Stimulated activated memory B cell treated with anti-CD40 and anti-IgM and Interleukin-4, amounts not matched to agents 10 μg/mL and 1 μg/mL and 100 μg/mL, for 72 hours (primary cell): ENCODE data around the gene TULP1.
"Not testable (repeated sequence)": the region's sequence is repeated elsewhere in the genome, so short reads cannot be mapped to it uniquely, and the experiment has no call there.

Experiments used
- ATAC-seq: fragments of 150-1000 bp; cut with Tn5 transposase; 2 replicates; pipeline ENCODE4 v1.10.0; 2021
- H3K27ac Mint-ChIP-seq: one replicate; pipeline ENCODE4 v1.8.0; 2022; ENCODE audit warnings: mild to moderate bottlenecking, mixed read lengths
- H3K27me3 Mint-ChIP-seq: one replicate; pipeline ENCODE4 v1.8.0; 2022; ENCODE audit warnings: mixed read lengths
- H3K36me3 Mint-ChIP-seq: one replicate; pipeline ENCODE4 v1.8.0; 2022; ENCODE audit warnings: mixed read lengths
- H3K4me1 Mint-ChIP-seq: one replicate; pipeline ENCODE4 v1.8.0; 2022; ENCODE audit warnings: mixed read lengths
- H3K4me3 Mint-ChIP-seq: one replicate; pipeline ENCODE4 v1.8.0; 2022; ENCODE audit warnings: mild to moderate bottlenecking, moderate library complexity, mixed read lengths
- H3K9me3 Mint-ChIP-seq: one replicate; pipeline ENCODE4 v1.8.0; 2022; ENCODE audit warnings: mixed read lengths

The TULP1 gene

GRCh38 chr6:35534407-35535170 lies 21.9 kb upstream of the TULP1 start:
- Mint-ChIP-seq H3K4me3 (no peak overlapping the region), H3K27me3 (peaks cover 47% of the 10 kb centered on the region), H3K36me3 (no peaks in the 10 kb centered on the region), H3K4me1 (no peaks in the 10 kb centered on the region), H3K27ac (no peak overlapping the region), H3K9me3 (no peaks in the 10 kb centered on the region)
- ATAC-seq, result no peak

- no peaks in the 10 kb centered on the region for H3K9me3 Mint-ChIP-seq
- H3K4me3 Mint-ChIP-seq, result no peak overlapping the region
- no peak overlapping the region for H3K27ac Mint-ChIP-seq
- no peak for ATAC-seq
- no peaks in the 10 kb centered on the region for H3K36me3 Mint-ChIP-seq
- H3K27me3 Mint-ChIP-seq, result peaks cover 47% of the 10 kb centered on the region
- H3K4me1 Mint-ChIP-seq, result no peaks in the 10 kb centered on the region
Measured at GRCh38 chr6:35533981-35534380, 21.3 kb upstream of the TULP1 start.

GRCh38 chr6:35532126-35532525 lies 19.4 kb upstream of the TULP1 start:
- no peak for ATAC-seq
- Mint-ChIP-seq H3K4me3 (no peak overlapping the region), H3K4me1 (no peaks in the 10 kb centered on the region), H3K27me3 (peaks cover 47% of the 10 kb centered on the region), H3K27ac (no peak overlapping the region), H3K36me3 (no peaks in the 10 kb centered on the region), H3K9me3 (no peaks in the 10 kb centered on the region)

DNA sequence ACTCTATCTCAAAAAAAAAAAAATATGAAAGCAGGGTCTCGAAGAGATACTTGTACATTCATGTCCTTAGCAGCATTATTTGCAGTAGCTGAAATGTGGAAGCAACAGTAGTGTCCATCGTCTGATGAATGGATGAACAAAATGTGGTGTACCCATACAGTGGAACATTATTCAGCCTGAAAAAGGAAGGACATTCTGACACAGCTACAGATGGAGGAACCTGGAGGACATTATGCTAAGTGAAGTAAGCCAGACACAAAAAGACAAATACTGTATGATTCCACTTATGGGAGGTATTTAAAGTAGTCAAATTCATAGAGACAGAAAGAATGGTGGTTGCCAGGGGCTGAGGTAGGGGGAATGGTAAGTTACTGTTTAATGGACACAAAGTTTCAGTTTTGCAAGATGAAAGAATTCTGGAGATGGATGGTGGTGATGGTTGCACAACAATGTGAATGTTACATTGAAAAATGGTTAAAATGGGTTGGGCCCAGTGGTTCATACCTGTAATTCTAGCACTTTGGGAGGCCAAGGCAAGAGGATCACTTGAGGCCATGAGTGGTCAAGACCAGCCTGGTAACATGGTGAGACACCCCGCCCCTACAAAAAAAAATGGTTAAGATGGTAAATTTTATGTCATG lies 11.8 kb upstream of the TULP1 start:
- Mint-ChIP-seq H3K4me3 (no peak overlapping the region), H3K9me3 (no peaks in the 10 kb centered on the region), H3K27me3 (peaks cover 14% of the 10 kb centered on the region), H3K4me1 (no peaks in the 10 kb centered on the region), H3K27ac (no peak overlapping the region), H3K36me3 (no peaks in the 10 kb centered on the region)
- ATAC-seq, result no peak

GRCh38 chr6:35522660-35523658 lies 10.3 kb upstream of the TULP1 start:
- Mint-ChIP-seq H3K27ac (no peak overlapping the region), H3K4me1 (no peaks in the 10 kb centered on the region), H3K27me3 (peaks cover 18% of the 10 kb centered on the region), H3K9me3 (no peaks in the 10 kb centered on the region), H3K4me3 (peak overlapping the region; percentile 52), H3K36me3 (no peaks in the 10 kb centered on the region)
- ATAC-seq, result peak; percentile 77

GRCh38 chr6:35522151-35522550 lies 9.5 kb upstream of the TULP1 start:
- Mint-ChIP-seq H3K4me3 (no peak overlapping the region), H3K9me3 (no peaks in the 10 kb centered on the region), H3K27me3 (peaks cover 18% of the 10 kb centered on the region), H3K4me1 (no peaks in the 10 kb centered on the region), H3K27ac (no peak overlapping the region), H3K36me3 (no peaks in the 10 kb centered on the region)
- ATAC-seq, result no peak

DNA sequence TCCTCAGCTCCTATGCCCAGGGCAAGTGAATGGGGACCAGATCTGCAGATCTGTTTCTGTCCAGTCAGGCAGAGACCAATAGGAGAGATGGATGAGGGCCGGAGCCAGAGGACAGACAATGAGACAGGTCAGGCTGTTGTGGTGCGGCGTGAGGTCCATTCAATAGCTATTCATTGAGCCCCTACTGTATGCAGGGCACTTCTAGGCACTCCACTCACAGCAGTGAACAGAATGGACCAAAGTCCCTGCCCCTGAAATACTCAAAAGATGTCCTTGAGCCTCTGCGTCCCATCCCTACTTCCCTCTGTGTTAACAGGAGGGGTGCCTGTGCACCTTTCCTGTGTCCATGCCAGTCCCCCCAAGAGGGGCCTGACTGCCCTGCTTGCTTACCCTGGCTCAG lies 8.5 kb upstream of the TULP1 start:
- Mint-ChIP-seq H3K4me1 (no peaks in the 10 kb centered on the region), H3K27ac (no peak overlapping the region), H3K27me3 (peaks cover 18% of the 10 kb centered on the region), H3K36me3 (no peaks in the 10 kb centered on the region), H3K9me3 (no peaks in the 10 kb centered on the region), H3K4me3 (no peak overlapping the region)
- no peak for ATAC-seq

- ATAC-seq, result no peak
- no peaks in the 10 kb centered on the region for H3K9me3 Mint-ChIP-seq
- no peak overlapping the region for H3K27ac Mint-ChIP-seq
- H3K4me1 Mint-ChIP-seq, result no peaks in the 10 kb centered on the region
- H3K4me3 Mint-ChIP-seq, result no peak overlapping the region
- no peaks in the 10 kb centered on the region for H3K36me3 Mint-ChIP-seq
- H3K27me3 Mint-ChIP-seq, result peaks cover 24% of the 10 kb centered on the region
Measured at GRCh38 chr6:35519313-35520015, 6.8 kb upstream of the TULP1 start.

GRCh38 chr6:35518566-35519312 lies 6.0 kb upstream of the TULP1 start:
- no peaks in the 10 kb centered on the region for H3K36me3 Mint-ChIP-seq
- H3K4me1 Mint-ChIP-seq, result no peaks in the 10 kb centered on the region
- H3K4me3 Mint-ChIP-seq, result no peak overlapping the region
- H3K27ac Mint-ChIP-seq, result no peak overlapping the region
- no peaks in the 10 kb centered on the region for H3K9me3 Mint-ChIP-seq
- no peak for ATAC-seq
- H3K27me3 Mint-ChIP-seq, result peaks cover 31% of the 10 kb centered on the region

DNA sequence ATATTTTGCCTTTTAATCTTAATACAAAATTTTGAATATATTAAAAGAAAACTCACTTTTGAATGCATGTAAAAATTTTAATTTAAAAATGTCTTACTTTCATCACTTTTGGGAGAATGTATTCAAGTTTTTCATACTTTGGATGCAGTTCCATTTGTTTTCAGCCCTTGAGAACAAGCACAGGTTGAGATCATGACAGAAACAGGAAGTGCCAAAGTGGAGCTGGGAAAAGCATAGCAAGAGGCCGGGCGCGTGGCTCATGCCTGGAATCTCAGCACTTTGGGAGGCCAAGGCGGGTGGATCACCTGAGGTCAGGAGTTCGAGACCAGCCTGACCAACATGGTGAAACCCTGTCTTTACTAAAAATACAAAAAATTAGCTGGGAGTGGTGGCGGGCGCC lies 5.3 kb upstream of the TULP1 start:
- H3K27me3 Mint-ChIP-seq, result peaks cover 36% of the 10 kb centered on the region
- H3K27ac Mint-ChIP-seq, H3K4me3 Mint-ChIP-seq, ATAC-seq, H3K4me1 Mint-ChIP-seq, H3K36me3 Mint-ChIP-seq, H3K9me3 Mint-ChIP-seq: not testable (repeated sequence)

DNA sequence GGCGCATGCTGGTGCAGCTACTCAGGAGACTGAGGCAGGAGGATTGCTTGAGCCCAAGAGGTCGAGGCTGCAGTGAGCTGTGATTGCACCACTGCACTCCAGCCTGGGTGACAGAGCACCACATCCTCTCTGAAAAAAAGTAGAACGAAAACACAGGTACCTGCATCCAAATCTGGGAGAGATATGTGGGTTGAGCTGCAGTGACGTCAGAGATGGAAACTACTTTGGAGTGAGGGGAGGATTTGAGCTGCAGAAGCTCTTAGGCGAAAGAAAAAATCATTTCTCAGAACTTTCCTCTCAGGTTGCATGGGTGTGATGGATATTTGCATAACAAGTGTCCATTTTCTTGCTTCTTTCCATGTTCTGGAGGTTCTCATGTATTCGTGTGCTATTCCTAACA lies 4.0 kb upstream of the TULP1 start:
- H3K4me1 Mint-ChIP-seq, result peaks cover 7% of the 10 kb centered on the region
- no peak overlapping the region for H3K4me3 Mint-ChIP-seq
- no peak for ATAC-seq
- H3K27me3 Mint-ChIP-seq, result peaks cover 48% of the 10 kb centered on the region
- no peaks in the 10 kb centered on the region for H3K36me3 Mint-ChIP-seq
- no peak overlapping the region for H3K27ac Mint-ChIP-seq
- H3K9me3 Mint-ChIP-seq, result no peaks in the 10 kb centered on the region

DNA sequence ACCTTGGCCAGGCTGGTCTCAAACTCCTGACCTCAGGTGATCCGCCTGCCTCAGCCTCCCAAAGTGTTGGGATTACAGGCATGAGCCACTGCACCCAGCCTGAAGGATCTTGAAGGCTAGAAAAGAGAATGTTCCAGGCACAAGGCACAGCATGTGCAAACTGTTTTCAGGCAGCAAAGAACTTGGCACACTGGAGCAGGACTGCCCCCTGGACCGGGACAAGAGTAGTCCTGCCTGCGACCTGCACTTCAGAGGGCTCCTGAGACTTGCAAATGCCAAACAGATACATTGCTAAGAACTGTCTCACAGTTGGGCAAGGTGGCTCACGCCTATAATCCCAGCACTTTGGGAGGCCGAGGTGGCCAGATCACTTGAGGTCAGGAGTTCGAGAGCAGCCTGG lies 3.2 kb upstream of the TULP1 start:
- H3K9me3 Mint-ChIP-seq, H3K4me3 Mint-ChIP-seq, H3K27ac Mint-ChIP-seq: not testable (repeated sequence)

GRCh38 chr6:35514587-35514986 lies 1.9 kb upstream of the TULP1 start:
- no peak for ATAC-seq
- Mint-ChIP-seq H3K9me3 (no peaks in the 10 kb centered on the region), H3K27me3 (peaks cover 56% of the 10 kb centered on the region), H3K4me1 (peaks cover 15% of the 10 kb centered on the region), H3K4me3 (no peak overlapping the region), H3K27ac (no peak overlapping the region), H3K36me3 (no peaks in the 10 kb centered on the region)

More for the DNA sequence above, 3.2 kb upstream of the TULP1 start:
- not testable (repeated sequence) for ATAC-seq, H3K36me3 Mint-ChIP-seq
- H3K4me1 Mint-ChIP-seq, result peaks cover 12% of the 10 kb centered on the region
- peaks cover 56% of the 10 kb centered on the region for H3K27me3 Mint-ChIP-seq

- no peaks in the 10 kb centered on the region for H3K36me3 Mint-ChIP-seq
- no peak overlapping the region for H3K4me3 Mint-ChIP-seq
- peaks cover 21% of the 10 kb centered on the region for H3K4me1 Mint-ChIP-seq
- H3K27me3 Mint-ChIP-seq, result peaks cover 61% of the 10 kb centered on the region
- H3K27ac Mint-ChIP-seq, result no peak overlapping the region
- ATAC-seq, result peak; percentile 41
- no peaks in the 10 kb centered on the region for H3K9me3 Mint-ChIP-seq
Measured at GRCh38 chr6:35512006-35512405, 690 bp downstream of the TULP1 start.
